HepG2 (cell line): Measurements from ENCODE around the gene DIPK1B. TPM values are rescaled to one million over a fixed set of nuclear protein-coding genes. Genes with fewer than 3 reads are reported as not detected.

Experiments used
- ATAC-seq: fragments of 200-7000 bp; cut with Tn5 transposase; 3 replicates; pipeline ENCODE4 v1.9.1; 2020; ENCODE audit warnings: mild to moderate bottlenecking, moderate library complexity
- BruUV-seq: library from RNA; stranded (reverse); fragments of 400-500 nt; replicated peaks from 2 replicates; lab custom pipeline; 2021; lab: Mats Ljungman, UMichigan
- CTCF ChIA-PET: fragments of 300-600 bp; formaldehyde crosslinking; extraction: SDS; loops from one replicate; lab custom pipeline; 2021; ENCODE audit warnings: low total read pairs, inconsistent platforms, low intra/inter-chr PET ratio; lab: Yijun Ruan, JAX
- POLR2A ChIA-PET: fragments of 350-600 bp; sonication (Branson Sonifier 250); formaldehyde crosslinking; loops from one replicate; lab custom pipeline; 2020; ENCODE audit warnings: antibody characterized with exemption, inconsistent platforms; lab: Yijun Ruan, JAX
- DNase-seq: peaks from one replicate; pipeline ENCODE4 v3.0.0-alpha.2; 2015; ENCODE audit warnings: low spot score
- FAIRE-seq: peaks from 3 replicates; lab custom pipeline; 2011; peaks lifted over from hg19 to GRCh38; lab: Jason Lieb, UNC
- H2AFZ ChIP-seq: one replicate; pipeline ENCODE4 v1.6.1; 2011; ENCODE audit warnings: low read length, inconsistent platforms
- H3K27ac ChIP-seq: fragments of 300-600 bp; 3 replicates; pipeline ENCODE4 v1.8.0; 2011; ENCODE audit warnings: mixed run types, mild to moderate bottlenecking, mixed read lengths, low read length, inconsistent platforms; ENCODE audit not compliant: insufficient read depth; ENCODE audit errors: extremely low read length
- H3K27me3 ChIP-seq, 2 experiments: fragments of 200-600 bp in 1 of 2; 2 replicates in 1 of 2; 3 replicates in 1 of 2; pipeline versions ENCODE4 v1.6.0 to v1.8.0; 2011; ENCODE audit warnings: low read length in 2 of 2, mild to moderate bottlenecking in 2 of 2, moderate library complexity in 2 of 2, inconsistent platforms in 1 of 2; ENCODE audit not compliant: insufficient read depth in 2 of 2, control insufficient read depth in 1 of 2
- H3K36me3 ChIP-seq, 2 experiments: fragments of 200-600 bp in 1 of 2; replicated peaks in 1 of 2; 2 replicates in 1 of 2; 3 replicates in 1 of 2; pipeline versions ENCODE4 v1.5.1 to v1.8.0; 2011; ENCODE audit warnings: low read length in 2 of 2, inconsistent platforms in 1 of 2; ENCODE audit not compliant: insufficient read depth in 2 of 2, control insufficient read depth in 1 of 2
- H3K4me1 ChIP-seq: 2 replicates; pipeline ENCODE4 v1.5.1; 2012; ENCODE audit warnings: low read length, inconsistent platforms; ENCODE audit not compliant: insufficient read depth
- H3K4me2 ChIP-seq: 2 replicates; pipeline ENCODE4 v1.6.0; 2011; ENCODE audit warnings: low read depth, low read length, inconsistent platforms
- H3K4me3 ChIP-seq, 3 experiments: fragments of 200-600 bp in 1 of 3; sonication (generic), shearing (Covaris generic) in 1 of 3; replicated peaks in 1 of 3; 2 replicates each; pipeline ENCODE4 v1.5.1; 2011 to 2016; ENCODE audit warnings: low read length in 3 of 3, inconsistent platforms in 2 of 3, low read depth in 2 of 3, mild to moderate bottlenecking in 2 of 3, control low read depth in 1 of 3, mixed read lengths in 1 of 3; ENCODE audit not compliant: insufficient read depth in 1 of 3
- H3K79me2 ChIP-seq: one replicate; pipeline ENCODE4 v1.6.1; 2011; ENCODE audit warnings: low read length, inconsistent platforms; ENCODE audit not compliant: insufficient read depth
- H3K9ac ChIP-seq: 2 replicates; pipeline ENCODE4 v1.6.0; 2011; ENCODE audit warnings: mild to moderate bottlenecking, low read depth, low read length, inconsistent platforms; ENCODE audit not compliant: insufficient read depth
- H3K9me3 ChIP-seq: 2 replicates; pipeline ENCODE4 v1.5.1; 2012; ENCODE audit warnings: mild to moderate bottlenecking, low read length
- H4K20me1 ChIP-seq: 2 replicates; pipeline ENCODE4 v1.6.0; 2011; ENCODE audit warnings: inconsistent platforms, mild to moderate bottlenecking, low read length, moderate library complexity; ENCODE audit not compliant: insufficient read depth
- PATZ1 ChIP-seq: sonication (generic); formaldehyde crosslinking; IDR thresholded peaks from 2 replicates; pipeline ENCODE4 v1.4.0; 2020; ENCODE audit warnings: missing genetic modification reagents
- ZNF607 ChIP-seq: sonication (generic); formaldehyde crosslinking; IDR thresholded peaks from 2 replicates; pipeline ENCODE4 v1.5.1; 2020; ENCODE audit warnings: missing genetic modification reagents, mild to moderate bottlenecking, borderline replicate concordance
- WGBS: methylation state at CpG from one replicate; pipeline ENCODE4 v1.1.6; 2017; ENCODE audit warnings: low lambda C conversion rate; 5-methylcytosine and 5-hydroxymethylcytosine counted together
- in situ Hi-C: cut with HindIII; loops from 2 replicates; pipeline ENCODE4 v1.10.0; 2017; ENCODE audit warnings: low pct_unique_long_range_greater_than_20kb; ENCODE audit not compliant: extremely low pct_ligation_motif_present
- intact Hi-C: fragments of 100-400 bp; cut with micrococcal nuclease; formaldehyde crosslinking; loops from one replicate; pipeline ENCODE4 v1.10.0; 2022; ENCODE audit not compliant: unreplicated experiment
- polyA plus RNA-seq, 8 experiments: library from polyadenylated mRNA; depleted of rRNA in 3 of 8; stranded (reverse) in 7 of 8; unstranded in 1 of 8; fragments of >200 nt; fragmentation: Illumina TruSeq in 4 of 8; extraction: Trizol in 4 of 8; gene quantifications; 2 replicates each; pipeline versions ENCODE4 v1.2.1 to v1.2.3, GENCODE V29; 2011 to 2016; ENCODE audit warnings: low read depth in 4 of 8, missing spikeins in 1 of 8, mixed read lengths in 1 of 8; ENCODE audit not compliant: insufficient read depth in 1 of 8
- total RNA-seq, 5 experiments: library from RNA; depleted of rRNA; stranded (reverse); fragments of >200 nt; fragmentation: Illumina TruSeq; extraction: Trizol; gene quantifications; 2 replicates each; pipeline ENCODE4 v1.2.3, GENCODE V29; 2016; ENCODE audit warnings: low read depth in 1 of 5

Gene DIPK1B
- total and polyA plus RNA-seq, 2 of the 13 experiments (the other 11 are each of a cell fraction or from before 2014, with no cell fraction given) = 0.18 to 3.9 TPM

- Histone ChIP-seq H3K9me3 (no peaks in the 10 kb centered on the region), H4K20me1 (0 out of 2 replicates have a peak, but pooled peaks cover 3% of the 10 kb centered on the region), H3K27me3 (peaks cover 30 to 84% of the 10 kb centered on the region in 2 experiments; a peak in 4 of 5 replicates), H3K9ac (no peak overlapping the region), H3K4me3 (peak overlapping the region in 1 of 3 experiments; percentile 62; a peak in 2 of 6 replicates), H3K79me2 (no peaks in the 10 kb centered on the region), H2AFZ (no peak overlapping the region), H3K4me2 (peak overlapping the region; percentile 7; the same call in 1 of the 2 replicates), H3K27ac (no peak overlapping the region), H3K4me1 (peaks cover 10% of the 10 kb centered on the region)
- intact Hi-C loops = no loop called here
- no peak for DNase-seq
- BruUV-seq = no TSS peak
- in situ Hi-C loops = no loop called here
- ChIA-PET CTCF (no interaction called here), POLR2A (no interaction called here)
- no peak for ATAC-seq
- no peak for FAIRE-seq
- TF ChIP-seq PATZ1 = 0 out of 2 replicates have a peak, but pooled peaks have one; percentile 25
- TF ChIP-seq ZNF607 (CRISPR knock-in tag) = no peak
- TF ChIP-seq, all 625 proteins: peak for 1
- no peaks in the 10 kb centered on the region for H3K36me3 ChIP-seq
- WGBS = no CpG with 5 or more reads among the region's 109 CpGs
Observed at GRCh38 chr9:136665704-136666371, 46.5 kb upstream of the DIPK1B start.
